ENCODE results near the gene UBXN1.

UBXN1 gene

GRCh38 chr11:62678770-62679696 is at the start of gene UBXN1:
UBXN1 (minus strand) TSS chr11:62679073; CDS start chr11:62678923, 150 bp downstream.
- DNase-seq: peak; percentile 87

GRCh38 chr11:62728171-62728988 is 49.5 kb upstream of the UBXN1 start, which contains the start of gene TTC9C:
TTC9C (plus strand) TSS chr11:62728486; CDS start chr11:62728849, 363 bp downstream.
- peak; percentile 84 for DNase-seq

- peak; percentile 79 for DNase-seq
These were observed 48.9 kb upstream of the UBXN1 start for GRCh38 chr11:62727872-62728170.

- DNase-seq: peak; percentile 98
These were observed 48.4 kb upstream of the UBXN1 start, which contains the start of gene HNRNPUL2 for GRCh38 chr11:62727165-62727871. HNRNPUL2 (minus strand) TSS chr11:62727457; CDS start chr11:62727156, 301 bp downstream.

GRCh38 chr11:62726915-62727164 is 48.0 kb upstream of the UBXN1 start:
- no peak for DNase-seq

GRCh38 chr11:62726156-62726914 is 47.5 kb upstream of the UBXN1 start:
- DNase-seq: peak; percentile 32

GRCh38 chr11:62725646-62726045 is 46.8 kb upstream of the UBXN1 start:
- no peak for DNase-seq

- DNase-seq: no peak
These were observed 45.3 kb upstream of the UBXN1 start for GRCh38 chr11:62724171-62724570.

- DNase-seq: no peak
These were observed 43.1 kb upstream of the UBXN1 start for GRCh38 chr11:62721994-62722393.

GRCh38 chr11:62719302-62719978 is 40.6 kb upstream of the UBXN1 start:
- no peak for DNase-seq

- no peak for DNase-seq
These were observed 37.9 kb upstream of the UBXN1 start for GRCh38 chr11:62716816-62717215.

GRCh38 chr11:62716206-62716605 is 37.3 kb upstream of the UBXN1 start:
- no peak for DNase-seq

GRCh38 chr11:62715150-62716130 is 36.6 kb upstream of the UBXN1 start:
- DNase-seq: no peak

GRCh38 chr11:62713343-62713742 is 34.5 kb upstream of the UBXN1 start:
- no peak for DNase-seq

- DNase-seq: no peak
These were observed 34.0 kb upstream of the UBXN1 start for GRCh38 chr11:62712861-62713260.

GRCh38 chr11:62712276-62712812 is 33.5 kb upstream of the UBXN1 start:
- DNase-seq: no peak

- DNase-seq: peak; percentile 24
These were observed 31.1 kb upstream of the UBXN1 start for GRCh38 chr11:62710001-62710345.

- DNase-seq: peak; percentile 96
These were observed 30.6 kb upstream of the UBXN1 start for GRCh38 chr11:62709247-62710000.

GRCh38 chr11:62708793-62709192 is 29.9 kb upstream of the UBXN1 start:
- DNase-seq: peak; percentile 46

- DNase-seq: no peak
These were observed 29.5 kb upstream of the UBXN1 start for GRCh38 chr11:62708392-62708791.
